ENCODE results near the gene PIK3AP1.

DNA sequence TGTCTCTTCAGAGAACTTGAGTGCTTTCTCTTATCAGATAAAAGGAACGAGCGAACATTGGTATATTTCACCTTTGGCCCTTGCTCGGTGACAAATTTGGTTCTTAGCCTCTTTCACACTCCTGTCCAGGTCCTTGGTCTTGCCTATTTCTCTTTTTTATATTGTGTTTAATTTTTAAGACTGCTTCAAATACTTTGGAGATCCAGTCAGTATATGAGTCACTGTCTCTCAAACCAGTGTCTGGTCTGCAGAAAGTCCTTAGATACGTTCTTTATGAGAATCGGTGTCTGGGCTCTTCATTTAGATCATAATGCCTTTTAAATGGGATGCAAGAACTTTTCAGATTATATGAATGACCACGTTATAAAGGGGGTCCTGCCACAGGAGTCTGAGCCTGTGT is 55.0 kb downstream of the PIK3AP1 start:
- TF ChIP-seq, protein P1, sequence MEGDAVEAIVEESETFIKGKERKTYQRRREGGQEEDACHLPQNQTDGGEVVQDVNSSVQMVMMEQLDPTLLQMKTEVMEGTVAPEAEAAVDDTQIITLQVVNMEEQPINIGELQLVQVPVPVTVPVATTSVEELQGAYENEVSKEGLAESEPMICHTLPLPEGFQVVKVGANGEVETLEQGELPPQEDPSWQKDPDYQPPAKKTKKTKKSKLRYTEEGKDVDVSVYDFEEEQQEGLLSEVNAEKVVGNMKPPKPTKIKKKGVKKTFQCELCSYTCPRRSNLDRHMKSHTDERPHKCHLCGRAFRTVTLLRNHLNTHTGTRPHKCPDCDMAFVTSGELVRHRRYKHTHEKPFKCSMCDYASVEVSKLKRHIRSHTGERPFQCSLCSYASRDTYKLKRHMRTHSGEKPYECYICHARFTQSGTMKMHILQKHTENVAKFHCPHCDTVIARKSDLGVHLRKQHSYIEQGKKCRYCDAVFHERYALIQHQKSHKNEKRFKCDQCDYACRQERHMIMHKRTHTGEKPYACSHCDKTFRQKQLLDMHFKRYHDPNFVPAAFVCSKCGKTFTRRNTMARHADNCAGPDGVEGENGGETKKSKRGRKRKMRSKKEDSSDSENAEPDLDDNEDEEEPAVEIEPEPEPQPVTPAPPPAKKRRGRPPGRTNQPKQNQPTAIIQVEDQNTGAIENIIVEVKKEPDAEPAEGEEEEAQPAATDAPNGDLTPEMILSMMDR (conservative IDR thresholded peaks at IDR 0.05; ENCODE audit: low read depth, low read length): no peak
- TF ChIP-seq EZH2 (IDR thresholded peaks at IDR 0.05; ENCODE audit: low read length, unreplicated experiment) (no peak), EZH2phosphoT487 (IDR thresholded peaks at IDR 0.05; ENCODE audit: borderline replicate concordance, low read length) (no peak)

All from PC-3 (cell line).